ENCODE data around the gene ZBTB45. TPM values are rescaled to one million over a fixed set of nuclear protein-coding genes. Genes with fewer than 3 reads are reported as not detected.

ZBTB45 gene
- total RNA-seq, 1 experiment from 2014 or later = 12.0 TPM

DNA sequence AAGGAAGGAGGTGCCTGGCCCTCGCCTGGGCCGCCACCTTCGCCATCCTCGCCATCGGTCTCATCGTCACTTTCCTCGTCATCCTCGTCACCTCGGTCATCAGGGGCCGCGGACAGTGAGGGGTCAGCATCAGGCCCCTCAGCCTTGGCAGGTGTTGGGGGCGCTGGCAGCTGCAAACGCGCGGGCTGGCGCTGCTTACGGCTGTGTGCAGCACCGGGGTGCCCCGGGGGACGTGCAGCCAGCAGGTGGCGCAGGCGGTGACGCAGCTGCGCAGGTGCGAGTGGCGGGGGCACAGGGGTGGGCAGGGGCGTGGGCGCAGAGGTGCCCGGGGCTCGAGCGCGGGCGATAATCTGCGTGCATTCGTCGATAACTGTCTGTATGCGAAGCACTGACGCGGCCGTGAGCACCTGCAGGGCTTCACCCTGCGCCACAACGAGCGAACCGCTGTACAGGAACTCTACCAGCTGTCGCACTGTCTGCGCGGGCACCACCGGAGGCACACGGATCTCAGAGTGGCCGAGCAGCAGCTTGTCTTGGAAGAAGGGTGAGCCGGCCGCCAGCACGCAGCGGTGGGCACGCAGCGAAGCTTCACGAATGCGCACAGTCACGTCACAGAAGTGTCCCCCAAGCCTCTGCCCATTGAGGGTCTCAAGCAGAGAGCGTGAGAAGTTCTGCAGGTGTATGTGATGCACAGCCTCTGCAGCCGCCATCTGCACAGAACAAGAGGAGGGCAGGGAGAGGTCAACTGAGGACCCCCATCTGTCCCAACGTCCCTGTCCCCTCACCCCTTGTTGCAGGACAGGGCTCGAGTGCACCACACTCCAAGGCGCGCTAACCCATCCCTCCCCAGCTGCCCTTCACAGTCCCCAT lies 2.4 kb downstream of the ZBTB45 start:
- Histone ChIP-seq H3K9ac (ENCODE audit: low read length) (no peak overlapping the region), H3K9me2 (ENCODE audit: insufficient read depth) (no peaks in the 10 kb centered on the region), H3K4me3 (replicated peaks in 1 of 2; ENCODE audit: low read depth in 1 of 2, low read length in 2 of 2) (no peak overlapping the region), H3K9me3 (ENCODE audit: control insufficient read depth in 1 of 2, insufficient read depth in 1 of 2, low read depth in 1 of 2, low read length in 2 of 2) (no peaks in the 10 kb centered on the region), H3K27me3 (ENCODE audit: insufficient read depth, low read length) (no peaks in the 10 kb centered on the region), H3K4me2 (ENCODE audit: low read length) (0 out of 2 replicates have a peak overlapping the region, but pooled peaks have one; percentile 9), H3K4me1 (ENCODE audit: control insufficient read depth in 1 of 2, insufficient read depth in 2 of 2, low read length in 2 of 2) (peaks cover 18 to 47% of the 10 kb centered on the region in 2 experiments), H3K79me2 (ENCODE audit: insufficient read depth, low read length) (peaks cover 51% of the 10 kb centered on the region), H3K36me3 (ENCODE audit: control insufficient read depth in 1 of 2, insufficient read depth in 2 of 2, low read length in 2 of 2) (peaks cover 2 to 17% of the 10 kb centered on the region in 2 experiments; a peak in 2 of 4 replicates), H3K27ac (ENCODE audit: low read depth, low read length) (peak overlapping the region; percentile 20; the same call in 1 of the 2 replicates), H4K20me1 (ENCODE audit: insufficient read depth) (no peaks in the 10 kb centered on the region), H2AFZ (ENCODE audit: low read depth, low read length, poor library complexity, severe bottlenecking) (no peak overlapping the region)
- DNase-seq (ENCODE audit: low read depth, low spot score) = no peak
- CTCF ChIA-PET = interaction anchor here (1.1 kb wide), 1 partner anchor 31 kb away, joined by 3 read pairs; no protein-coding TSS in a partner anchor
- POLR2A ChIA-PET = no interaction called here
- ATAC-seq = no peak
- RAD21 ChIA-PET (ENCODE audit: low non-redundant PET in 1 of 2, low total read pairs in 2 of 2, uncharacterized antibody in 2 of 2, unreplicated experiment in 2 of 2) = no interaction called here
- intact Hi-C loops (cut with micrococcal nuclease) = loop anchor here (5.0 kb wide), 2 partner anchors 190 to 300 kb away; partner anchors contain the start of gene ZSCAN22
- BruUV-seq (replicated peaks) = no TSS peak
- TF ChIP-seq SRF (IDR thresholded peaks at IDR 0.05; ENCODE audit: low read depth) (no peak), JUND (IDR thresholded peaks at IDR 0.05) (no peak), SP1 (IDR thresholded peaks at IDR 0.05; ENCODE audit: low read depth) (no peak), CBX3 (IDR thresholded peaks at IDR 0.05; ENCODE audit: low read depth) (no peak), ELF1 (IDR thresholded peaks at IDR 0.05; ENCODE audit: borderline replicate concordance, low read depth) (no peak), CEBPB (IDR thresholded peaks at IDR 0.05; ENCODE audit: low read depth) (no peak), POLR2AphosphoS5 (IDR thresholded peaks at IDR 0.05; ENCODE audit: low read depth, low read length) (peak; percentile 18; the same call in 1 of the 2 replicates), ATF3 (IDR thresholded peaks at IDR 0.05) (no peak), REST (IDR thresholded peaks at IDR 0.05; ENCODE audit: low read depth) (no peak), CTCF (IDR thresholded peaks at IDR 0.05 in 2 of 3, conservative IDR thresholded peaks at IDR 0.05 in 1 of 3; ENCODE audit: borderline replicate concordance in 1 of 3, insufficient read depth in 1 of 3, low read depth in 2 of 3, low read length in 2 of 3) (peak in 2 of 3 experiments; percentile 29 to 41; a peak in 3 of 6 replicates)
